Bronchial epithelial cell (primary cell): Measurements from ENCODE around the gene CALHM2. TPM values are rescaled to one million over a fixed set of nuclear protein-coding genes. Genes with fewer than 3 reads are reported as not detected.

Experiments
- DNase-seq: peaks from one replicate; pipeline ENCODE4 v3.0.0-alpha.2; 2010; ENCODE audit warnings: low read depth
- FAIRE-seq: peaks from 2 replicates; lab custom pipeline; 2011; peaks lifted over from hg19 to GRCh38; lab: Jason Lieb, UNC
- H3K27me3 ChIP-seq: 2 replicates; pipeline ENCODE4 v1.5.1; 2011; ENCODE audit warnings: low read length; ENCODE audit not compliant: control insufficient read depth, insufficient read depth
- H3K36me3 ChIP-seq: 2 replicates; pipeline ENCODE4 v1.5.1; 2011; ENCODE audit warnings: low read length; ENCODE audit not compliant: control insufficient read depth, insufficient read depth
- H3K4me3 ChIP-seq: 2 replicates; pipeline ENCODE4 v1.5.1; 2011; ENCODE audit warnings: mild to moderate bottlenecking, low read depth, low read length, control low read depth
- total RNA-seq: library from RNA; depleted of rRNA; stranded (reverse); fragments of >200 nt; gene quantifications from 2 replicates; pipeline ENCODE4 v1.2.1, GENCODE V29; 2014
- TF ChIP-seq, protein P1 (sequence below): IDR thresholded peaks from 2 replicates; pipeline ENCODE4 v1.5.1; 2011; ENCODE audit warnings: mild to moderate bottlenecking, moderate library complexity, low read length, control low read depth, inconsistent platforms; ENCODE audit not compliant: insufficient read depth, severe bottlenecking

The CALHM2 gene
- total RNA-seq, 1 donor from 2014 or later, result 0.53 TPM

DNA sequence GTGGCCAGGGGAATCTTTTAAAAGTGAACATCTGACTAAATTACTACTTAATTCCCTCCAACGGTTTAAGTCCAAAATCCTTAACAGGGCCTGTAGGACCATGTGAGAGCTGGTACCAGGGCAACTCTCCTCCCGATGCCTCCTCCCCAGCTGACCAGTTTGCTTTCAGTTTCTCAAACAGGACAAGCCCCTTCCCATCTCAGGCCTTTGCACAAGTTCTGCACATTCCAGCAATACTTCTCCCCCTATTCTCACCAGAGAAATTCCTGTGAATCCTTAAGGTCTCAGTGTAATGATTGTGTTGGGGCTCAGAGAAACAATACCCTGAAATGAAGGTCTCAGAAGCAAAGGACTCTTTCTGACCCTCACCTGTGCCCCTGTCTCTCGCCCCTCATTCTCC is 14.6 kb upstream of the CALHM2 start:
- H3K27me3 ChIP-seq, result no peaks in the 10 kb centered on the region
- no peaks in the 10 kb centered on the region for H3K36me3 ChIP-seq
- DNase-seq, result no peak
- no peak overlapping the region for H3K4me3 ChIP-seq
- TF ChIP-seq, protein P1, sequence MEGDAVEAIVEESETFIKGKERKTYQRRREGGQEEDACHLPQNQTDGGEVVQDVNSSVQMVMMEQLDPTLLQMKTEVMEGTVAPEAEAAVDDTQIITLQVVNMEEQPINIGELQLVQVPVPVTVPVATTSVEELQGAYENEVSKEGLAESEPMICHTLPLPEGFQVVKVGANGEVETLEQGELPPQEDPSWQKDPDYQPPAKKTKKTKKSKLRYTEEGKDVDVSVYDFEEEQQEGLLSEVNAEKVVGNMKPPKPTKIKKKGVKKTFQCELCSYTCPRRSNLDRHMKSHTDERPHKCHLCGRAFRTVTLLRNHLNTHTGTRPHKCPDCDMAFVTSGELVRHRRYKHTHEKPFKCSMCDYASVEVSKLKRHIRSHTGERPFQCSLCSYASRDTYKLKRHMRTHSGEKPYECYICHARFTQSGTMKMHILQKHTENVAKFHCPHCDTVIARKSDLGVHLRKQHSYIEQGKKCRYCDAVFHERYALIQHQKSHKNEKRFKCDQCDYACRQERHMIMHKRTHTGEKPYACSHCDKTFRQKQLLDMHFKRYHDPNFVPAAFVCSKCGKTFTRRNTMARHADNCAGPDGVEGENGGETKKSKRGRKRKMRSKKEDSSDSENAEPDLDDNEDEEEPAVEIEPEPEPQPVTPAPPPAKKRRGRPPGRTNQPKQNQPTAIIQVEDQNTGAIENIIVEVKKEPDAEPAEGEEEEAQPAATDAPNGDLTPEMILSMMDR, result no peak
- no peak for FAIRE-seq

DNA sequence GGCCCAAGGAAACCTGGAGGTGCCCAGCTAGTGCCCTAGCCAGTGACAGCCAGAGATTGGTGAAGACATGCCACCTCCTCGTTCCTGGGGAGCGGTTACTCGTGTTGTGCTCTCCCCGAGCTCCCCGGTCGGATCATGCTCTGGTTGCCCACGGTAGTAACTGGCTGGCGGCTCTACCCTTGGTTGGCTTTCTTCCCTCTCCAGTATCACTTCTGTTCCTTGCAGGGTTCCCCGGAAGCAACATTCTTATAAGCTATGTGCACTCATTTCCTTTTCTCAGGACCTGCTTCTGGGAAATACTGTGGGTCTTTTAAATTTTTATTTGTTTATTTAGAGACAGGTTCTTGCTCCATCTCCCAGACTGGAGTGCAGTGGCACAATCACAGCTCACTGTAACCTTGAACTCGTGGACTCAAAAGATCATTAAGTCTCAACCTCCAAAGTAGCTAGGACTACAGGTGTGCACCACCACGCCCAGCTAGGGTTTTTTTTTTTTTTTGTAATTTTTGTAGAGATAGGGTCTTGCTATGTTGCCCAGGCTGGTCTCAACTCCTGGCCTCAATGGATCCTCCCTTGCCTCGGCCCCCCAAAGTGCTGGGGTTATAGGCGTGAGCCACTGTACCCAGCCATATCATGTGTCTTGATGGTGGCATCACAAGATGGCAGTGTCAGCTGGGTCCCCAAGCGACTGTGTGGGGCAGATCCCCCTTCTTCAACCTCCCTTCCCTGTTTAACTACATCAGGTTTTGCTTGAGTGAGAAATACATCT is 13.4 kb upstream of the CALHM2 start:
- Histone ChIP-seq H3K36me3 (no peaks in the 10 kb centered on the region), H3K4me3 (no peak overlapping the region), H3K27me3 (no peaks in the 10 kb centered on the region)
- FAIRE-seq (no peak), DNase-seq (no peak)
- TF ChIP-seq, protein P1, result no peak

DNA sequence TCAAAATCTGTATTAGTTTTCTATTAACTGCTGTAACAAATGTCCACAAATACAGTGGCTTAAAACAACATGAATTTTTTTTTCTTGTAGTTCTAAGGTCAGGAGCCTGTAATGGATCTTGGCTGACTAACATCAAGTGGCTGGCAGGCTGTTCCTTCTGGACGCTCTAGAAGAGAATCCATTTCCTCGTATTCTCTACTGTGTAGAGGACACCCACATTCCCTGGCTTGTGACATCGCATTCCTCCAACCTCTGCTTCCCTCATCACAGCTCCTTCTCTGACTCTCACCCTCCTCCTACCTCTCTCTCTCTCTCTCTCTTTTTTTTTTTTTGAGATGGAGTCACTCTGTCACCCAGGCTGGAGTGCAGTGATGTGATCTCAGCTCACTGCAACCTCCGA is 11.3 kb upstream of the CALHM2 start:
- FAIRE-seq, result no peak
- DNase-seq, result no peak
- TF ChIP-seq, protein P1, result no peak
- Histone ChIP-seq H3K36me3 (no peaks in the 10 kb centered on the region), H3K4me3 (no peak overlapping the region), H3K27me3 (no peaks in the 10 kb centered on the region)

DNA sequence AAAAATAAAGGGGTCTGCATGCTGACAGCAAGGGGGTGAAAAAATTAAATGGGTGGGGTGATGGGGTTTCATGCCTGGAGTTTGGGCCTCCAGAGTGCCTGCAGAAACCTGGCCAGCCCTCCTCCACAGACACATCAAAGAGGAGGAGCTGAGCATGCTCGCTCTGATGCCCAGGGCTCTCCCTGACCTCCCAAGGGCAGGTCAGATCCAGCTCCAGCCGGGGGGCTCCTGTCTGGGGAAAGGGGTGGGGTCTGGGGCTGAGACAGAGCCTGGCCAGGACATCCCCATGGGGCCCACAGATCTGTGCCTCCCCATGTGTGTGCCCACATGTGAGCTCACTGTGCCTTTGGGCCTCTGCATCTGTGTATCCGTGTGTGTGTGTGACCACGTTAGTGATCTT is 7.4 kb upstream of the CALHM2 start:
- H3K36me3 ChIP-seq, result no peaks in the 10 kb centered on the region
- TF ChIP-seq, protein P1, result no peak
- FAIRE-seq, result no peak
- H3K4me3 ChIP-seq, result no peak overlapping the region
- no peak for DNase-seq
- no peaks in the 10 kb centered on the region for H3K27me3 ChIP-seq

DNA sequence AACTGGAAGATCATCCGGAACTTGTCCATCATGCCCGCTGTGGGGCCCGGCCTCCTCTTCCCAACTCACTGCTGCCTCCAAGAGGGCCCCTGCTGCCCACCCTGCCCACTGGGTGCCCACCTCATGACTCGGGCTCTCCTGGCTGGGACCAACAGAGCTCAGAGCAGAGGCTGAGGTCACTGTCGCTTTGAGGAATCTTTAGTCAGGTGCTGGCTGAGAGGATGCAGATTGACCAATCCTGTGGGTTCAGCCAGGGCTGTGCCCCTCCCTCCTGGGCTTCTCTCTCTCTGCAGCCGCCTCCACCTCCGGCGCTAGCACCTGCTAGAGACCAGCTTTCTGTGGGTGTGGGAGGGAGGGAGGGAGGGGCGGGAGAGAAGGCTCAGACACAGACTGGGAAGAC is 6.5 kb upstream of the CALHM2 start, which contains the start of gene CALHM1:
CALHM1 (minus strand) TSS at position 181 of the 400 bp plus-strand sequence; CDS start at position 32, 149 bp downstream.
- DNase-seq (no peak), FAIRE-seq (no peak)
- Histone ChIP-seq H3K27me3 (no peaks in the 10 kb centered on the region), H3K36me3 (no peaks in the 10 kb centered on the region), H3K4me3 (no peak within 1 kb of the TSS)
- TF ChIP-seq, protein P1, result no peak
